Endodermal cell (in vitro differentiated cells): ENCODE data around the gene KCNMA1. TPM values are rescaled to one million over a fixed set of nuclear protein-coding genes. Genes with fewer than 3 reads are reported as not detected.
"Not testable (repeated sequence)": the region's sequence is repeated elsewhere in the genome, so short reads cannot be mapped to it uniquely, and the experiment has no call there.

Experiments used
- DNase-seq: peaks from one replicate; pipeline ENCODE4 v3.0.0-alpha.2; 2017
- H3K27ac ChIP-seq: 2 replicates; pipeline ENCODE4 v1.5.1; 2013; ENCODE audit warnings: mild to moderate bottlenecking, low read depth, low read length, moderate library complexity
- H3K27me3 ChIP-seq: 2 replicates; pipeline ENCODE4 v1.6.1; 2013; ENCODE audit warnings: mild to moderate bottlenecking, low read length, moderate library complexity; ENCODE audit not compliant: insufficient read depth, control insufficient read depth, poor library complexity, severe bottlenecking
- H3K36me3 ChIP-seq: 2 replicates; pipeline ENCODE4 v1.7.0; 2013; ENCODE audit warnings: mild to moderate bottlenecking, low read length, moderate library complexity; ENCODE audit not compliant: control insufficient read depth, insufficient read depth
- H3K4me1 ChIP-seq: one replicate; pipeline ENCODE4 v1.7.0; 2013; ENCODE audit warnings: low read length; ENCODE audit not compliant: control insufficient read depth, insufficient read depth
- H3K4me3 ChIP-seq: 2 replicates; pipeline ENCODE4 v1.5.1; 2013; ENCODE audit warnings: mild to moderate bottlenecking, low read length, moderate library complexity
- H3K9ac ChIP-seq: 2 replicates; pipeline ENCODE4 v1.6.1; 2013; ENCODE audit warnings: mild to moderate bottlenecking, low read length, moderate library complexity; ENCODE audit not compliant: poor library complexity, severe bottlenecking; ENCODE audit errors: extremely low read depth
- H3K9me3 ChIP-seq: 2 replicates; pipeline ENCODE4 v1.6.1; 2013; ENCODE audit warnings: mild to moderate bottlenecking, low read length, moderate library complexity; ENCODE audit not compliant: control insufficient read depth
- H3K27ac Mint-ChIP-seq: 2 replicates; pipeline ENCODE4 v1.8.0; 2020; ENCODE audit warnings: mixed read lengths
- H3K27me3 Mint-ChIP-seq: 2 replicates; pipeline ENCODE4 v1.8.0; 2021; ENCODE audit warnings: mild to moderate bottlenecking, mixed read lengths; ENCODE audit not compliant: insufficient read depth
- H3K36me3 Mint-ChIP-seq: 2 replicates; pipeline ENCODE4 v1.8.0; 2020; ENCODE audit warnings: low read depth, mixed read lengths
- H3K4me1 Mint-ChIP-seq: 2 replicates; pipeline ENCODE4 v1.8.0; 2020; ENCODE audit warnings: mixed read lengths
- H3K4me3 Mint-ChIP-seq: 2 replicates; pipeline ENCODE4 v1.8.0; 2020; ENCODE audit warnings: mild to moderate bottlenecking, moderate library complexity, mixed read lengths
- H3K9me3 Mint-ChIP-seq: 2 replicates; pipeline ENCODE4 v1.8.0; 2020; ENCODE audit warnings: mild to moderate bottlenecking, mixed read lengths
- CTCF ChIP-seq: fragments of 200-600 bp; sonication (generic); conservative IDR thresholded peaks from 2 replicates; pipeline ENCODE4 v1.5.0; 2021; ENCODE audit warnings: antibody characterized with exemption, mild to moderate bottlenecking
- WGBS, 2 experiments: methylation state at CpG; one replicate each; pipeline versions ENCODE4 v1.1.5 to v1.1.7; 2013; ENCODE audit warnings: missing lambda C conversion rate in 2 of 2, mixed read lengths in 1 of 2; ENCODE audit not compliant: insufficient coverage in 1 of 2, insufficient read length in 1 of 2; 5-methylcytosine and 5-hydroxymethylcytosine counted together
- total RNA-seq, 2 donors: library from RNA; stranded (reverse); fragmentation: NEBNext Ultra II Directional in 1 of 2; extraction: Animal tissue kit (Norgen Biotek cat#: 25700) in 1 of 2; gene quantifications; 2 replicates in 1 of 2; 3 replicates in 1 of 2; pipeline ENCODE4 v1.2.1, GENCODE V29; 2021

Gene KCNMA1
- total RNA-seq, 2 donors from 2014 or later: 0.55 to 1.3 TPM

GRCh38 chr10:77413231-77413630, 224.4 kb downstream of the KCNMA1 start:
- Mint-ChIP-seq H3K4me3 (no peak overlapping the region), H3K27me3 (peaks cover 1% of the 10 kb centered on the region), H3K36me3 (no peaks in the 10 kb centered on the region), H3K9me3 (no peaks in the 10 kb centered on the region), H3K27ac (no peak overlapping the region), H3K4me1 (peaks cover 10% of the 10 kb centered on the region)
- Histone ChIP-seq H3K4me3 (no peak overlapping the region), H3K27ac (no peak overlapping the region), H3K9ac (no peak overlapping the region), H3K36me3 (no peaks in the 10 kb centered on the region), H3K4me1 (no peaks in the 10 kb centered on the region), H3K27me3 (no peaks in the 10 kb centered on the region), H3K9me3 (no peaks in the 10 kb centered on the region)
- DNase-seq: no peak
- TF ChIP-seq CTCF: no peak
- 89 to 92% methylated on average over 4 to 7 of the region's 7 CpGs for WGBS, 2 experiments

- 88% methylated on average over 6 to 8 of the region's 8 CpGs for WGBS, 2 experiments
- H3K4me3 ChIP-seq, H3K9me3 ChIP-seq, H3K27me3 ChIP-seq, H3K9me3 Mint-ChIP-seq, H3K36me3 ChIP-seq, H3K27ac Mint-ChIP-seq, H3K9ac ChIP-seq, H3K36me3 Mint-ChIP-seq, H3K4me3 Mint-ChIP-seq, H3K27me3 Mint-ChIP-seq, DNase-seq, H3K4me1 ChIP-seq, H3K27ac ChIP-seq: not testable (repeated sequence)
- peaks cover 10% of the 10 kb centered on the region for H3K4me1 Mint-ChIP-seq
These were observed 225.0 kb downstream of the KCNMA1 start for GRCh38 chr10:77412573-77413133.

GRCh38 chr10:77411805-77412204, 225.8 kb downstream of the KCNMA1 start:
- DNase-seq: no peak
- Histone ChIP-seq H3K27ac (no peak overlapping the region), H3K9me3 (no peaks in the 10 kb centered on the region), H3K4me1 (peaks cover 7% of the 10 kb centered on the region), H3K27me3 (no peaks in the 10 kb centered on the region), H3K36me3 (no peaks in the 10 kb centered on the region), H3K4me3 (no peak overlapping the region), H3K9ac (no peak overlapping the region)
- Mint-ChIP-seq H3K27ac (no peak overlapping the region), H3K36me3 (no peaks in the 10 kb centered on the region), H3K4me3 (no peak overlapping the region), H3K4me1 (peaks cover 16% of the 10 kb centered on the region), H3K9me3 (no peaks in the 10 kb centered on the region), H3K27me3 (no peaks in the 10 kb centered on the region)
- TF ChIP-seq CTCF: no peak
- 92 to 94% methylated on average over 11 of the region's 11 CpGs for WGBS, 2 experiments

GRCh38 chr10:77410523-77410922, 227.1 kb downstream of the KCNMA1 start:
- Histone ChIP-seq H3K27me3 (no peaks in the 10 kb centered on the region), H3K9ac (no peak overlapping the region), H3K36me3 (no peaks in the 10 kb centered on the region), H3K4me3 (no peak overlapping the region), H3K9me3 (no peaks in the 10 kb centered on the region), H3K4me1 (peaks cover 9% of the 10 kb centered on the region), H3K27ac (no peak overlapping the region)
- Mint-ChIP-seq H3K9me3 (no peaks in the 10 kb centered on the region), H3K27ac (no peak overlapping the region), H3K4me1 (peaks cover 21% of the 10 kb centered on the region), H3K27me3 (no peaks in the 10 kb centered on the region), H3K36me3 (no peaks in the 10 kb centered on the region), H3K4me3 (no peak overlapping the region)
- TF ChIP-seq CTCF: no peak
- WGBS, 2 experiments: 86% methylated on average over 6 to 9 of the region's 9 CpGs
- no peak for DNase-seq
